Measurements from ENCODE around the gene JAZF1. TPM values are rescaled to one million over a fixed set of nuclear protein-coding genes. Genes with fewer than 3 reads are reported as not detected.

JAZF1 gene
- total and polyA plus RNA-seq, 10 of the 15 experiments (the other 5 are each of a cell fraction or from before 2014, with no cell fraction given): 0.04 to 0.82 (median 0.15) TPM; not detected in 3

- TF ChIP-seq PRDM15 (CRISPR knock-in tag; IDR thresholded peaks at IDR 0.05): no peak
- no peak for TF ChIP-seq FOXK2 (IDR thresholded peaks at IDR 0.05)
- TF ChIP-seq SUPT20H (IDR thresholded peaks at IDR 0.05; ENCODE audit: borderline replicate concordance, control insufficient read depth, low read depth, low read length): no peak
Measured at GRCh38 chr7:27948861-27949260, 231.7 kb downstream of the JAZF1 start (continued).

GRCh38 chr7:27947586-27948278 lies 232.9 kb downstream of the JAZF1 start:
- ATAC-seq: no peak
- Histone ChIP-seq H3K4me3 (no peak overlapping the region), H3K27me3 (replicated peaks in 1 of 2; ENCODE audit: control insufficient read depth in 2 of 2, insufficient read depth in 2 of 2, low read length in 1 of 2) (peaks cover 3% of the 10 kb centered on the region in 2 experiments; a peak in 3 of 4 replicates), H3K27ac (ENCODE audit: control insufficient read depth, insufficient read depth) (no peak overlapping the region), H3K4me2 (ENCODE audit: control insufficient read depth, insufficient read depth) (no peak overlapping the region), H4K20me1 (ENCODE audit: control insufficient read depth, insufficient read depth) (no peaks in the 10 kb centered on the region), H3K79me2 (ENCODE audit: control insufficient read depth, insufficient read depth, low read length) (no peaks in the 10 kb centered on the region), H3K9me3 (replicated peaks; ENCODE audit: control insufficient read depth, insufficient read depth, low read length) (no peaks in the 10 kb centered on the region), H2AFZ (ENCODE audit: control insufficient read depth, low read depth, low read length) (no peak overlapping the region), H3K4me1 (ENCODE audit: control insufficient read depth, insufficient read depth, low read length) (no peaks in the 10 kb centered on the region), H3K36me3 (ENCODE audit: control insufficient read depth in 2 of 2, insufficient read depth in 2 of 2, low read length in 1 of 2) (no peaks in the 10 kb centered on the region), H3K9ac (ENCODE audit: control insufficient read depth, insufficient read depth, low read length) (no peak overlapping the region)
- CTCF ChIA-PET: no interaction called here
- RAD21 ChIA-PET (ENCODE audit: unreplicated experiment): no interaction called here
- no peak for FAIRE-seq
- POLR2A ChIA-PET: no interaction called here
- intact Hi-C loops (cut with micrococcal nuclease; ENCODE audit: unreplicated experiment): no loop called here
- in situ Hi-C loops (cut with MboI): no loop called here
- SMC1A ChIA-PET (ENCODE audit: uncharacterized antibody, unreplicated experiment): no interaction called here
- DNase-seq (ENCODE audit: low read depth, low spot score): no peak
- 63% methylated on average over 7 of the region's 7 CpGs for WGBS (ENCODE audit: insufficient coverage, insufficient replicate concordance, low lambda C conversion rate, missing lambda C conversion rate)
- BruUV-seq (replicated peaks): no TSS peak
- no peak for TF ChIP-seq FOXM1 (IDR thresholded peaks at IDR 0.05; ENCODE audit: low read depth, low read length)
- TF ChIP-seq BCLAF1 (IDR thresholded peaks at IDR 0.05): no peak
- no peak for TF ChIP-seq STAT3 (IDR thresholded peaks at IDR 0.05; ENCODE audit: low read depth, low read length)
- no peak for TF ChIP-seq RELB (IDR thresholded peaks at IDR 0.05; ENCODE audit: low read depth)
- no peak for TF ChIP-seq ETV6 (conservative IDR thresholded peaks at IDR 0.05 in 1 of 2, IDR thresholded peaks at IDR 0.05 in 1 of 2; ENCODE audit: borderline replicate concordance in 1 of 2, low read depth in 1 of 2)
- TF ChIP-seq TCF7 (IDR thresholded peaks at IDR 0.05; ENCODE audit: borderline replicate concordance): no peak
- TF ChIP-seq DPF2 (IDR thresholded peaks at IDR 0.05): no peak
- no peak for TF ChIP-seq NBN (IDR thresholded peaks at IDR 0.05)
- no peak for TF ChIP-seq SUPT20H (IDR thresholded peaks at IDR 0.05; ENCODE audit: borderline replicate concordance, control insufficient read depth, low read depth, low read length)
- no peak for TF ChIP-seq SRF (IDR thresholded peaks at IDR 0.05; ENCODE audit: low read depth in 2 of 2, low read length in 2 of 2)
- TF ChIP-seq NFIC (IDR thresholded peaks at IDR 0.05; ENCODE audit: low read depth, low read length): no peak
- TF ChIP-seq CHD2 (IDR thresholded peaks at IDR 0.05; ENCODE audit: borderline replicate concordance, low read depth, low read length): no peak
